HepG2 (cell line): Measurements from ENCODE around the gene ABCF1. TPM values are rescaled to one million over a fixed set of nuclear protein-coding genes. Genes with fewer than 3 reads are reported as not detected.

Experiments used
- BCL6 ChIP-seq: IDR thresholded peaks from 2 replicates; pipeline ENCODE4 v1.6.1; 2016; ENCODE audit warnings: missing genetic modification reagents, missing compliant biosample characterization
- CBX1 ChIP-seq: IDR thresholded peaks from one replicate; pipeline ENCODE4 v1.6.1; 2016; ENCODE audit warnings: antibody characterized with exemption, low read depth
- ELF1 ChIP-seq: sonication (generic); formaldehyde crosslinking; IDR thresholded peaks from 2 replicates; pipeline ENCODE4 v1.4.0; 2020; ENCODE audit warnings: missing genetic modification reagents
- ELK4 ChIP-seq: sonication (generic); formaldehyde crosslinking; IDR thresholded peaks from 2 replicates; pipeline ENCODE4 v1.9.0; 2021; ENCODE audit warnings: missing genetic modification reagents, borderline replicate concordance
- GPN1 ChIP-seq: sonication (generic); formaldehyde crosslinking; IDR thresholded peaks from 2 replicates; pipeline ENCODE4 v1.5.1; 2020; ENCODE audit warnings: missing genetic modification reagents, borderline replicate concordance
- JARID2 ChIP-seq: sonication (generic); formaldehyde crosslinking; IDR thresholded peaks from 2 replicates; pipeline ENCODE4 v1.8.1; 2023; ENCODE audit warnings: missing genetic modification reagents, inconsistent platforms; ENCODE audit not compliant: insufficient replicate concordance
- KLF9 ChIP-seq: IDR thresholded peaks from 2 replicates; pipeline ENCODE4 v1.6.1; 2016; ENCODE audit warnings: low read depth
- MAF1 ChIP-seq: sonication (generic); formaldehyde crosslinking; IDR thresholded peaks from 2 replicates; pipeline ENCODE4 v1.5.0; 2020; ENCODE audit warnings: missing genetic modification reagents, borderline replicate concordance
- NCOA1 ChIP-seq: sonication (generic); formaldehyde crosslinking; IDR thresholded peaks from 2 replicates; pipeline ENCODE4 v1.9.0; 2021; ENCODE audit warnings: missing genetic modification reagents
- NR2F1 ChIP-seq, 2 experiments: fragments of 450-650 bp in 1 of 2; formaldehyde crosslinking in 1 of 2; IDR thresholded peaks; 2 replicates each; pipeline versions ENCODE4 v1.5.0 to v1.6.1; 2016 to 2020; ENCODE audit warnings: mild to moderate bottlenecking in 1 of 2, missing compliant biosample characterization in 1 of 2, missing genetic modification reagents in 1 of 2, moderate library complexity in 1 of 2
- POLR2AphosphoS5 ChIP-seq: IDR thresholded peaks from 2 replicates; pipeline ENCODE4 v1.6.1; 2012; ENCODE audit warnings: low read depth, low read length
- SKI ChIP-seq: fragments of 450-650 bp; IDR thresholded peaks from one replicate; pipeline ENCODE4 v1.6.1; 2018; ENCODE audit warnings: mild to moderate bottlenecking; ENCODE audit not compliant: partially characterized antibody
- TAF1 ChIP-seq: sonication (generic); formaldehyde crosslinking; IDR thresholded peaks from 2 replicates; pipeline ENCODE4 v1.4.0; 2020; ENCODE audit warnings: missing genetic modification reagents
- ZC3H13 ChIP-seq: sonication (generic); formaldehyde crosslinking; IDR thresholded peaks from 2 replicates; pipeline ENCODE4 v1.8.1; 2023; ENCODE audit warnings: mild to moderate bottlenecking, missing genetic modification reagents, moderate library complexity
- ZNF10 ChIP-seq: sonication (generic); formaldehyde crosslinking; IDR thresholded peaks from 2 replicates; pipeline ENCODE4 v1.4.0; 2020; ENCODE audit warnings: mild to moderate bottlenecking, low read depth, missing genetic modification reagents, borderline replicate concordance
- ZNF235 ChIP-seq: sonication (generic); formaldehyde crosslinking; IDR thresholded peaks from 2 replicates; pipeline ENCODE4 v1.8.1; 2023; ENCODE audit warnings: mild to moderate bottlenecking, missing genetic modification reagents, borderline replicate concordance
- ZNF256 ChIP-seq: sonication (generic); formaldehyde crosslinking; conservative IDR thresholded peaks from 2 replicates; pipeline ENCODE4 v1.4.0; 2020; ENCODE audit warnings: missing genetic modification reagents
- ZNF331 ChIP-seq: sonication (generic); formaldehyde crosslinking; IDR thresholded peaks from 2 replicates; pipeline ENCODE4 v1.4.0; 2020; ENCODE audit warnings: missing genetic modification reagents
- ZNF432 ChIP-seq: sonication (generic); formaldehyde crosslinking; IDR thresholded peaks from 2 replicates; pipeline ENCODE4 v1.5.0; 2020; ENCODE audit warnings: missing genetic modification reagents, mild to moderate bottlenecking, borderline replicate concordance
- ZNF550 ChIP-seq: sonication (generic); formaldehyde crosslinking; IDR thresholded peaks from 2 replicates; pipeline ENCODE4 v1.4.0; 2020; ENCODE audit warnings: mild to moderate bottlenecking, missing genetic modification reagents, borderline replicate concordance
- ZNF577 ChIP-seq: sonication (generic); formaldehyde crosslinking; IDR thresholded peaks from 2 replicates; pipeline ENCODE4 v1.4.0; 2020; ENCODE audit warnings: mild to moderate bottlenecking, low read depth, missing genetic modification reagents, borderline replicate concordance
- ZNF652 ChIP-seq: IDR thresholded peaks from 2 replicates; pipeline ENCODE4 v1.6.1; 2016; ENCODE audit warnings: low read depth, borderline replicate concordance
- ZNF672 ChIP-seq: sonication (generic); formaldehyde crosslinking; IDR thresholded peaks from 2 replicates; pipeline ENCODE4 v1.8.1; 2022; ENCODE audit warnings: missing genetic modification reagents
- ZNF773 ChIP-seq: sonication (generic); formaldehyde crosslinking; IDR thresholded peaks from 2 replicates; pipeline ENCODE4 v1.4.0; 2020; ENCODE audit warnings: missing genetic modification reagents, borderline replicate concordance
- ZSCAN30 ChIP-seq: sonication (generic); formaldehyde crosslinking; IDR thresholded peaks from 2 replicates; pipeline ENCODE4 v1.5.0; 2020; ENCODE audit warnings: mild to moderate bottlenecking, missing genetic modification reagents
- ZXDC ChIP-seq: sonication (generic); formaldehyde crosslinking; IDR thresholded peaks from 2 replicates; pipeline ENCODE4 v1.5.0; 2020; ENCODE audit warnings: mild to moderate bottlenecking, missing genetic modification reagents
- polyA plus RNA-seq, 8 experiments: library from polyadenylated mRNA; depleted of rRNA in 3 of 8; stranded (reverse) in 7 of 8; unstranded in 1 of 8; fragments of >200 nt; fragmentation: Illumina TruSeq in 4 of 8; extraction: Trizol in 4 of 8; gene quantifications; 2 replicates each; pipeline versions ENCODE4 v1.2.1 to v1.2.3, GENCODE V29; 2011 to 2016; ENCODE audit warnings: low read depth in 4 of 8, missing spikeins in 1 of 8, mixed read lengths in 1 of 8; ENCODE audit not compliant: insufficient read depth in 1 of 8
- total RNA-seq, 5 experiments: library from RNA; depleted of rRNA; stranded (reverse); fragments of >200 nt; fragmentation: Illumina TruSeq; extraction: Trizol; gene quantifications; 2 replicates each; pipeline ENCODE4 v1.2.3, GENCODE V29; 2016; ENCODE audit warnings: low read depth in 1 of 5

The ABCF1 gene
- total and polyA plus RNA-seq, 2 of the 13 experiments (the other 11 are each of a cell fraction or from before 2014, with no cell fraction given) = 25.4 to 98.9 TPM

- TF ChIP-seq ZC3H13 (peak; percentile 91; the same call in 1 of the 2 replicates), ZNF10 (CRISPR knock-in tag) (no peak), ZNF550 (CRISPR knock-in tag) (no peak), JARID2 (CRISPR knock-in tag) (no peak), ELF1 (CRISPR knock-in tag) (no peak), NCOA1 (no peak), NR2F1 (CRISPR knock-in tag; IDR thresholded peaks at IDR 0.05) (peak in 1 of 2 experiments; percentile 98), ZNF432 (CRISPR knock-in tag) (no peak), ZNF331 (CRISPR knock-in tag) (no peak), BCL6 (no peak), GPN1 (no peak), ZNF652 (CRISPR knock-in tag) (no peak), TAF1 (CRISPR knock-in tag) (peak; percentile 64; the same call in 1 of the 2 replicates), POLR2AphosphoS5 (peak; percentile 76), KLF9 (CRISPR knock-in tag) (no peak), ZNF256 (CRISPR knock-in tag) (0 out of 2 replicates have a peak, but pooled peaks have one; percentile 63), ZSCAN30 (CRISPR knock-in tag) (no peak), MAF1 (peak; percentile 88; the same call in 1 of the 2 replicates), ZNF672 (CRISPR knock-in tag) (no peak), ZXDC (CRISPR knock-in tag) (no peak; the same call in 1 of the 2 replicates), CBX1 (no peak), ELK4 (CRISPR knock-in tag) (no peak), ZNF577 (CRISPR knock-in tag) (no peak), SKI (peak; percentile 11), ZNF773 (0 out of 2 replicates have a peak, but pooled peaks have one; percentile 71), ZNF235 (CRISPR knock-in tag) (no peak; the same call in 1 of the 2 replicates)
These were observed 15.0 kb upstream of the ABCF1 start, which contains the start of gene GNL1 (continued) for GRCh38 chr6:30556066-30556905.
